ENCODE results near the gene COPS8. TPM values are rescaled to one million over a fixed set of nuclear protein-coding genes. Genes with fewer than 3 reads are reported as not detected.

The COPS8 gene
- total RNA-seq, 1 experiment from 2014 or later, result 51.0 TPM

DNA sequence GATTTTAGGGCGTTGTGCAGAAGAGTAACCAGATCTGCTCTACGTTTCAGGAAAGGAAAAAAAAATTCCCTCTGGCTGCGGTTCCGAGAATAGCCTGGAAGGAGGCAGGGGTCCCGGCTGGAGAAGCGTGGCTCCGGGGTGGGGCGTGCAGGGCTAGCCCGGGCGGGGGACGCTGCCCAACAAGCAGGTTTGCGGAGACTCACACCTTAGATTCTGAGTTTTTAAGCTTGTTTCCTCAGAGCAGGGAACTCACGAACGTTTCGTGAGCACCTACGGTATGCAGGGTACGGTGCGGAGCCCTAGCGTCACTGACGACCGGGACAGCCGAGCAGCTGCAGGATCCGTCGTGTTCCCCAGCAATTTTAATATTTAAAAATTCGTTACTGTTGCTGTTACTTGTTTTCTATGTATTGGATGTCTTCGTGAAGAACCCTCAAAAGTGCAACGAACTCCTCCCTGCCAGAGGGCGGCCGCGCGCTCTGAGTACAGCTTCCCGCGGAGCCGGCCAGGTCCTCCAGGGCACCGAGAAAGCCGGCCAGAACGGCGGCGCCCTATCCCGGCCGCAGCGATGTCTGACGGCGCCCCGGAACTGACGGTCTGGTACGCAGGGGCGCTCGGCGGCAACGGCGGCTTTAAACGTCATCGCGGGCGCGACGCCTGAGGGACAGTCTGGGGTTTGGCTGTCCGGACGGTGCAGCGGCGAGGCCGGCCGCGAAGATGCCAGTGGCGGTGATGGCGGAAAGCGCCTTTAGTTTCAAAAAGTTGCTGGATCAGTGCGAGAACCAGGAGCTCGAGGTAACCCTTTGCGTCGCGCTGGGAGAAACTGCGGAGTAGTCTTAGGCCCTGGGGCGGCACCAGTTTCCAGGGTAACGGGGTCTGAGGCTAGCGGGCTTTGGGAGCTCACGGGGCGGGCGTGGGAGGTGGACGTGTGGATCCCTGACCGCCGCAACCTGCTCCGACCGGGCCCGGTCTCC is at the start of gene COPS8 (continued):
- TF ChIP-seq, protein P1, sequence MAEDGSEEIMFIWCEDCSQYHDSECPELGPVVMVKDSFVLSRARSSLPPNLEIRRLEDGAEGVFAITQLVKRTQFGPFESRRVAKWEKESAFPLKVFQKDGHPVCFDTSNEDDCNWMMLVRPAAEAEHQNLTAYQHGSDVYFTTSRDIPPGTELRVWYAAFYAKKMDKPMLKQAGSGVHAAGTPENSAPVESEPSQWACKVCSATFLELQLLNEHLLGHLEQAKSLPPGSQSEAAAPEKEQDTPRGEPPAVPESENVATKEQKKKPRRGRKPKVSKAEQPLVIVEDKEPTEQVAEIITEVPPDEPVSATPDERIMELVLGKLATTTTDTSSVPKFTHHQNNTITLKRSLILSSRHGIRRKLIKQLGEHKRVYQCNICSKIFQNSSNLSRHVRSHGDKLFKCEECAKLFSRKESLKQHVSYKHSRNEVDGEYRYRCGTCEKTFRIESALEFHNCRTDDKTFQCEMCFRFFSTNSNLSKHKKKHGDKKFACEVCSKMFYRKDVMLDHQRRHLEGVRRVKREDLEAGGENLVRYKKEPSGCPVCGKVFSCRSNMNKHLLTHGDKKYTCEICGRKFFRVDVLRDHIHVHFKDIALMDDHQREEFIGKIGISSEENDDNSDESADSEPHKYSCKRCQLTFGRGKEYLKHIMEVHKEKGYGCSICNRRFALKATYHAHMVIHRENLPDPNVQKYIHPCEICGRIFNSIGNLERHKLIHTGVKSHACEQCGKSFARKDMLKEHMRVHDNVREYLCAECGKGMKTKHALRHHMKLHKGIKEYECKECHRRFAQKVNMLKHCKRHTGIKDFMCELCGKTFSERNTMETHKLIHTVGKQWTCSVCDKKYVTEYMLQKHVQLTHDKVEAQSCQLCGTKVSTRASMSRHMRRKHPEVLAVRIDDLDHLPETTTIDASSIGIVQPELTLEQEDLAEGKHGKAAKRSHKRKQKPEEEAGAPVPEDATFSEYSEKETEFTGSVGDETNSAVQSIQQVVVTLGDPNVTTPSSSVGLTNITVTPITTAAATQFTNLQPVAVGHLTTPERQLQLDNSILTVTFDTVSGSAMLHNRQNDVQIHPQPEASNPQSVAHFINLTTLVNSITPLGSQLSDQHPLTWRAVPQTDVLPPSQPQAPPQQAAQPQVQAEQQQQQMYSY (CRISPR knock-in tag; IDR thresholded peaks at IDR 0.05), result no peak
- TF ChIP-seq EMX1 (CRISPR knock-in tag; IDR thresholded peaks at IDR 0.05), result no peak
- peak; percentile 71; the same call in 1 of the 2 replicates for TF ChIP-seq MAX (CRISPR knock-in tag; IDR thresholded peaks at IDR 0.05)
- peak; percentile 97 for TF ChIP-seq CBFB (CRISPR knock-in tag; IDR thresholded peaks at IDR 0.05; ENCODE audit: low read depth)
- TF ChIP-seq FOXJ3 (CRISPR knock-in tag; IDR thresholded peaks at IDR 0.05; ENCODE audit: borderline replicate concordance), result no peak
- TF ChIP-seq, protein P2, sequence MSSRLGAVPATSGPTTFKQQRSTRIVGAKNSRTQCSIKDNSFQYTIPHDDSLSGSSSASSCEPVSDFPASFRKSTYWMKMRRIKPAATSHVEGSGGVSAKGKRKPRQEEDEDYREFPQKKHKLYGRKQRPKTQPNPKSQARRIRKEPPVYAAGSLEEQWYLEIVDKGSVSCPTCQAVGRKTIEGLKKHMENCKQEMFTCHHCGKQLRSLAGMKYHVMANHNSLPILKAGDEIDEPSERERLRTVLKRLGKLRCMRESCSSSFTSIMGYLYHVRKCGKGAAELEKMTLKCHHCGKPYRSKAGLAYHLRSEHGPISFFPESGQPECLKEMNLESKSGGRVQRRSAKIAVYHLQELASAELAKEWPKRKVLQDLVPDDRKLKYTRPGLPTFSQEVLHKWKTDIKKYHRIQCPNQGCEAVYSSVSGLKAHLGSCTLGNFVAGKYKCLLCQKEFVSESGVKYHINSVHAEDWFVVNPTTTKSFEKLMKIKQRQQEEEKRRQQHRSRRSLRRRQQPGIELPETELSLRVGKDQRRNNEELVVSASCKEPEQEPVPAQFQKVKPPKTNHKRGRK (CRISPR knock-in tag; IDR thresholded peaks at IDR 0.05; ENCODE audit: borderline replicate concordance), result no peak
- no peak for TF ChIP-seq ESRRA (CRISPR knock-in tag; IDR thresholded peaks at IDR 0.05; ENCODE audit: borderline replicate concordance)
- no peak for TF ChIP-seq ELF4 (CRISPR knock-in tag; IDR thresholded peaks at IDR 0.05; ENCODE audit: low read depth)
- peak; percentile 62; the same call in 1 of the 2 replicates for TF ChIP-seq SMAD3 (CRISPR knock-in tag; IDR thresholded peaks at IDR 0.05; ENCODE audit: borderline replicate concordance)
- no peak for TF ChIP-seq HMGA2 (CRISPR knock-in tag; IDR thresholded peaks at IDR 0.05)
- no peak for TF ChIP-seq IRF1 (CRISPR knock-in tag; IDR thresholded peaks at IDR 0.05)
- no peak for TF ChIP-seq ZNF416 (CRISPR knock-in tag; IDR thresholded peaks at IDR 0.05)
- TF ChIP-seq, protein P3, sequence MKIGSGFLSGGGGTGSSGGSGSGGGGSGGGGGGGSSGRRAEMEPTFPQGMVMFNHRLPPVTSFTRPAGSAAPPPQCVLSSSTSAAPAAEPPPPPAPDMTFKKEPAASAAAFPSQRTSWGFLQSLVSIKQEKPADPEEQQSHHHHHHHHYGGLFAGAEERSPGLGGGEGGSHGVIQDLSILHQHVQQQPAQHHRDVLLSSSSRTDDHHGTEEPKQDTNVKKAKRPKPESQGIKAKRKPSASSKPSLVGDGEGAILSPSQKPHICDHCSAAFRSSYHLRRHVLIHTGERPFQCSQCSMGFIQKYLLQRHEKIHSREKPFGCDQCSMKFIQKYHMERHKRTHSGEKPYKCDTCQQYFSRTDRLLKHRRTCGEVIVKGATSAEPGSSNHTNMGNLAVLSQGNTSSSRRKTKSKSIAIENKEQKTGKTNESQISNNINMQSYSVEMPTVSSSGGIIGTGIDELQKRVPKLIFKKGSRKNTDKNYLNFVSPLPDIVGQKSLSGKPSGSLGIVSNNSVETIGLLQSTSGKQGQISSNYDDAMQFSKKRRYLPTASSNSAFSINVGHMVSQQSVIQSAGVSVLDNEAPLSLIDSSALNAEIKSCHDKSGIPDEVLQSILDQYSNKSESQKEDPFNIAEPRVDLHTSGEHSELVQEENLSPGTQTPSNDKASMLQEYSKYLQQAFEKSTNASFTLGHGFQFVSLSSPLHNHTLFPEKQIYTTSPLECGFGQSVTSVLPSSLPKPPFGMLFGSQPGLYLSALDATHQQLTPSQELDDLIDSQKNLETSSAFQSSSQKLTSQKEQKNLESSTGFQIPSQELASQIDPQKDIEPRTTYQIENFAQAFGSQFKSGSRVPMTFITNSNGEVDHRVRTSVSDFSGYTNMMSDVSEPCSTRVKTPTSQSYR (CRISPR knock-in tag; IDR thresholded peaks at IDR 0.05), result no peak
- peak; percentile 92 for TF ChIP-seq ETV6 (CRISPR knock-in tag; IDR thresholded peaks at IDR 0.05)
- no peak for TF ChIP-seq NR2C2 (CRISPR knock-in tag; IDR thresholded peaks at IDR 0.05)
- TF ChIP-seq MXD4 (CRISPR knock-in tag; IDR thresholded peaks at IDR 0.05; ENCODE audit: borderline replicate concordance), result no peak
- no peak for TF ChIP-seq PREB (CRISPR knock-in tag; IDR thresholded peaks at IDR 0.05; ENCODE audit: borderline replicate concordance)
- TF ChIP-seq, protein P4, sequence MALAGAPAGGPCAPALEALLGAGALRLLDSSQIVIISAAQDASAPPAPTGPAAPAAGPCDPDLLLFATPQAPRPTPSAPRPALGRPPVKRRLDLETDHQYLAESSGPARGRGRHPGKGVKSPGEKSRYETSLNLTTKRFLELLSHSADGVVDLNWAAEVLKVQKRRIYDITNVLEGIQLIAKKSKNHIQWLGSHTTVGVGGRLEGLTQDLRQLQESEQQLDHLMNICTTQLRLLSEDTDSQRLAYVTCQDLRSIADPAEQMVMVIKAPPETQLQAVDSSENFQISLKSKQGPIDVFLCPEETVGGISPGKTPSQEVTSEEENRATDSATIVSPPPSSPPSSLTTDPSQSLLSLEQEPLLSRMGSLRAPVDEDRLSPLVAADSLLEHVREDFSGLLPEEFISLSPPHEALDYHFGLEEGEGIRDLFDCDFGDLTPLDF (CRISPR knock-in tag; IDR thresholded peaks at IDR 0.05), result no peak
- TF ChIP-seq KAT7 (CRISPR knock-in tag; IDR thresholded peaks at IDR 0.05; ENCODE audit: borderline replicate concordance), result no peak
- peak; percentile 94 for TF ChIP-seq TEAD1 (CRISPR knock-in tag; IDR thresholded peaks at IDR 0.05)
- TF ChIP-seq ZNF219 (CRISPR knock-in tag; IDR thresholded peaks at IDR 0.05; ENCODE audit: borderline replicate concordance), result no peak
- peak; percentile 67; the same call in 1 of the 2 replicates for TF ChIP-seq ZNF232 (CRISPR knock-in tag; IDR thresholded peaks at IDR 0.05)
- no peak; the same call in 1 of the 2 replicates for TF ChIP-seq NFYB (CRISPR knock-in tag; conservative IDR thresholded peaks at IDR 0.05; ENCODE audit: low read depth)
- no peak for TF ChIP-seq E2F4 (CRISPR knock-in tag; IDR thresholded peaks at IDR 0.05; ENCODE audit: borderline replicate concordance, low read depth)

All from WTC11 (cell line).